SU-DHL-6 (cell line): Measurements from ENCODE around the gene POC1A.
"Not testable (repeated sequence)": the region's sequence is repeated elsewhere in the genome, so short reads cannot be mapped to it uniquely, and the experiment has no call there.

Source experiments
- H2AFZ ChIP-seq: fragments of 200-600 bp; sonication (generic); 2 replicates; pipeline ENCODE4 v1.6.1; 2014; ENCODE audit warnings: low read depth, mild to moderate bottlenecking, moderate library complexity, mixed read lengths, antibody characterized with exemption, low read length; ENCODE audit not compliant: severe bottlenecking
- H3F3A ChIP-seq: fragments of 200-600 bp; shearing (Covaris generic); 2 replicates; pipeline ENCODE4 v1.6.0; 2016; ENCODE audit warnings: antibody characterized with exemption, mild to moderate bottlenecking; ENCODE audit not compliant: insufficient read depth
- H3K27ac ChIP-seq: fragments of 200-600 bp; sonication (generic); 2 replicates; pipeline ENCODE4 v1.5.1; 2016; ENCODE audit warnings: low read depth, mild to moderate bottlenecking, low read length, moderate library complexity, mixed read lengths
- H3K27me3 ChIP-seq: fragments of 200-600 bp; sonication (generic), shearing (Covaris generic); 2 replicates; pipeline ENCODE4 v1.6.0; 2014; ENCODE audit warnings: mild to moderate bottlenecking, low read length
- H3K36me3 ChIP-seq: fragments of 200-600 bp; sonication (generic); 2 replicates; pipeline ENCODE4 v1.6.1; 2014; ENCODE audit warnings: mild to moderate bottlenecking, low read length, mixed read lengths
- H3K4me2 ChIP-seq: fragments of 300-600, 200-600 bp; shearing (Covaris generic), sonication (generic); 2 replicates; pipeline ENCODE4 v1.6.0; 2014; ENCODE audit warnings: low read length, low read depth, mild to moderate bottlenecking; ENCODE audit not compliant: poor library complexity, severe bottlenecking
- H3K4me3 ChIP-seq: fragments of 200-600 bp; sonication (generic); 2 replicates; pipeline ENCODE4 v1.5.1; 2014; ENCODE audit warnings: antibody characterized with exemption, low read length, mild to moderate bottlenecking, mixed read lengths; ENCODE audit not compliant: insufficient read depth, poor library complexity, severe bottlenecking
- H3K79me2 ChIP-seq: fragments of 200-600 bp; sonication (generic); 2 replicates; pipeline ENCODE4 v1.6.1; 2014; ENCODE audit warnings: mild to moderate bottlenecking, low read length, moderate library complexity; ENCODE audit not compliant: insufficient read depth
- H3K9ac ChIP-seq: fragments of 200-600 bp; sonication (generic); 2 replicates; pipeline ENCODE4 v1.7.0; 2014; ENCODE audit warnings: mild to moderate bottlenecking, low read length
- H3K9me2 ChIP-seq: fragments of 200-600 bp; sonication (generic); replicated peaks from 2 replicates; pipeline ENCODE4 v1.6.1; 2014; ENCODE audit warnings: low read length; ENCODE audit not compliant: insufficient read depth
- H3K9me3 ChIP-seq: fragments of 200-600 bp; sonication (generic); 2 replicates; pipeline ENCODE4 v1.6.1; 2014; ENCODE audit warnings: low read length, mixed read lengths; ENCODE audit not compliant: insufficient read depth
- H4K20me1 ChIP-seq: fragments of 200-600 bp; sonication (generic); 2 replicates; pipeline ENCODE4 v1.6.1; 2014; ENCODE audit warnings: low read depth, mild to moderate bottlenecking, antibody characterized with exemption, low read length, moderate library complexity, mixed read lengths
- EZH2phosphoT487 ChIP-seq: fragments of 200-600 bp; sonication (generic), shearing (Covaris generic); conservative IDR thresholded peaks from 2 replicates; pipeline ENCODE4 v1.6.1; 2018; ENCODE audit warnings: mild to moderate bottlenecking, antibody characterized with exemption, low read length, moderate library complexity, mixed read lengths
- TF ChIP-seq, protein P1 (sequence below): fragments of 200-600 bp; sonication (generic); IDR thresholded peaks from one replicate; pipeline ENCODE4 v1.5.1; 2017; ENCODE audit warnings: antibody characterized with exemption, mild to moderate bottlenecking, low read length, moderate library complexity; ENCODE audit not compliant: insufficient read depth, poor library complexity, severe bottlenecking

POC1A gene

DNA sequence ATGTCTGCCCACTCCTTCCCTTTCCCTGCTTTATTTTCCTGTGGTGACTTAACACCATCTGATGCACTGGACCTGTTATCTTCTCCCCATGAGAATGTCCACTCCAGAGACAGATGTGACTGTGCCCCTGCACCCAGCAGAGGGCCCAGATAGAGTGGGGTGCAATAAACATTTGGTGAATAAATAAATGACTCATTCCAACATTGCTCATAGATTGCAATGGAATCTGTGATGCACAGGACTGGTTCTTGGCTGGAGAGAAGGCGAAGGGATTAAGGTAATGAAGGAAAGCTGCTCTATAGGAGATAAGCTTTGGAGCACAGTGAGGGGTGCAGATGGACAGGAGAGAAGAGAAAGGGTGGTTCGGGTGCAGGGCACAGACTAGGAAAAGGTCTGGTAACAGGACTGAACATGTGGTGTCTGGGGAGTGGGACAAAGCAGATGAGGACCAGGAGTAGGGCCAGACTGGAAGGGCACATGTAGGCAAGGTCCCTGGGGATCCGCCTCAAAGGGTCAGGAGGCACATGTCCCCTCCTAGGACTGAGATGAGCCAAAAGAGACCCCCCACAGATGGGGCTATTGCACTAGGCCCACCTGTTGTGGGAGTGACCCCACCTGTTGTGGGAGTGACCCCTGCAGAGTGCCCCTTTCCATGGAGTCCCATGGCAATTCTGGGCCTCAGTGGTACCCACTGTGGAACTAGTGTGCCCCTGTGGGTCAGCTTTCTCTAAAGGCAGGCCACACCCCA is 17.5 kb upstream of the POC1A start:
- no peak overlapping the region for H2AFZ ChIP-seq
- H3K4me3 ChIP-seq: no peak overlapping the region
- no peak overlapping the region for H3K4me2 ChIP-seq
- H3K27ac ChIP-seq: no peak overlapping the region
- no peaks in the 10 kb centered on the region for H3K9me3 ChIP-seq
- no peaks in the 10 kb centered on the region for H4K20me1 ChIP-seq
- H3K36me3 ChIP-seq: no peaks in the 10 kb centered on the region
- H3K9me2 ChIP-seq: no peaks in the 10 kb centered on the region
- H3K27me3 ChIP-seq: no peaks in the 10 kb centered on the region
- H3F3A ChIP-seq: no peaks in the 10 kb centered on the region
- H3K9ac ChIP-seq: no peak overlapping the region
- H3K79me2 ChIP-seq: no peaks in the 10 kb centered on the region
- TF ChIP-seq EZH2phosphoT487: no peak
- TF ChIP-seq, protein P1, sequence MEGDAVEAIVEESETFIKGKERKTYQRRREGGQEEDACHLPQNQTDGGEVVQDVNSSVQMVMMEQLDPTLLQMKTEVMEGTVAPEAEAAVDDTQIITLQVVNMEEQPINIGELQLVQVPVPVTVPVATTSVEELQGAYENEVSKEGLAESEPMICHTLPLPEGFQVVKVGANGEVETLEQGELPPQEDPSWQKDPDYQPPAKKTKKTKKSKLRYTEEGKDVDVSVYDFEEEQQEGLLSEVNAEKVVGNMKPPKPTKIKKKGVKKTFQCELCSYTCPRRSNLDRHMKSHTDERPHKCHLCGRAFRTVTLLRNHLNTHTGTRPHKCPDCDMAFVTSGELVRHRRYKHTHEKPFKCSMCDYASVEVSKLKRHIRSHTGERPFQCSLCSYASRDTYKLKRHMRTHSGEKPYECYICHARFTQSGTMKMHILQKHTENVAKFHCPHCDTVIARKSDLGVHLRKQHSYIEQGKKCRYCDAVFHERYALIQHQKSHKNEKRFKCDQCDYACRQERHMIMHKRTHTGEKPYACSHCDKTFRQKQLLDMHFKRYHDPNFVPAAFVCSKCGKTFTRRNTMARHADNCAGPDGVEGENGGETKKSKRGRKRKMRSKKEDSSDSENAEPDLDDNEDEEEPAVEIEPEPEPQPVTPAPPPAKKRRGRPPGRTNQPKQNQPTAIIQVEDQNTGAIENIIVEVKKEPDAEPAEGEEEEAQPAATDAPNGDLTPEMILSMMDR: no peak

DNA sequence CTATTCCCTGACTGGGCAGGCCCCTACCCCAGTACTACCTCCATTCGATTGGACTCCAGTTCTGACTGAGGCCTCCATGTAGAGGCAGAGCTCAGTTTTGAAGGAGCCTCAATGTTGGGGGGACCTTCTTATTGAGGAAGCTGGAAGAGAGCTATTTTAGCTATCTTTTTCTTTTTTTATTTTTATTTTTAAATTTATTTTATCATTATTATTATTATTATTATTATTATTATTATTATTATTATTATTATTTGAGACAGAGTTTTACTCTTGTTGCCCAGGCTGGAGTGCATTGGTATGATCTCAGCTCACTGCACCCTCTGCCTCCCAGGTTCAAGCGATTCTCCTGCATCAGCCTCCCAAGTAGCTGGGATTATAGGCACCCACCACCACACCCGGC is 16.0 kb upstream of the POC1A start:
- not testable (repeated sequence) for H3K4me2 ChIP-seq, H3F3A ChIP-seq, H3K27me3 ChIP-seq, H4K20me1 ChIP-seq, H3K9ac ChIP-seq, H3K79me2 ChIP-seq, H3K9me3 ChIP-seq, H3K27ac ChIP-seq, H2AFZ ChIP-seq, H3K9me2 ChIP-seq, H3K36me3 ChIP-seq, H3K4me3 ChIP-seq

DNA sequence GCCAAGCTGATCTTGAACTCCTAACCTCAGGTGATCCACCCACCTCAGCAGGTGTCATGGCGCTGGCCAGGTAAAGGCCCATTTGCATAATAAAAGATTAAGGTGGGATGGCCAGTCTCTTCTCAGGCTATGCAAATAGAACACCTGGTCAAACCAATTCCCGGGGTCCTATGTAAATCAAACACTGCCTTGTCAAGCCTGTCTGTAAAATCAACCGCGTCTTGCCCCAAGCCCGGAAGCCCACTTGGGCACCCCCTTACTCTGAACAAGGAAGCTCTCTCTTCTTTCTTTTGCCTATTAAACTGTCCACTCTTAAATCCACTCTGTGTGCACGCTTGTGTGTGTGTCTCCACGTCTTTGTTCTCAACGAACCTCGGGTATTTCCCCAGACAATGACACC is 13.0 kb upstream of the POC1A start:
- Histone ChIP-seq H3K9me3 (no peaks in the 10 kb centered on the region), H3K79me2 (no peaks in the 10 kb centered on the region), H3K36me3 (no peaks in the 10 kb centered on the region), H3K27ac (no peak overlapping the region), H4K20me1 (no peaks in the 10 kb centered on the region), H3F3A (no peaks in the 10 kb centered on the region), H3K9ac (no peak overlapping the region), H3K4me3 (no peak overlapping the region), H3K4me2 (no peak overlapping the region), H3K27me3 (no peaks in the 10 kb centered on the region), H2AFZ (no peak overlapping the region), H3K9me2 (no peaks in the 10 kb centered on the region)
- TF ChIP-seq EZH2phosphoT487: no peak
- TF ChIP-seq, protein P1: no peak

DNA sequence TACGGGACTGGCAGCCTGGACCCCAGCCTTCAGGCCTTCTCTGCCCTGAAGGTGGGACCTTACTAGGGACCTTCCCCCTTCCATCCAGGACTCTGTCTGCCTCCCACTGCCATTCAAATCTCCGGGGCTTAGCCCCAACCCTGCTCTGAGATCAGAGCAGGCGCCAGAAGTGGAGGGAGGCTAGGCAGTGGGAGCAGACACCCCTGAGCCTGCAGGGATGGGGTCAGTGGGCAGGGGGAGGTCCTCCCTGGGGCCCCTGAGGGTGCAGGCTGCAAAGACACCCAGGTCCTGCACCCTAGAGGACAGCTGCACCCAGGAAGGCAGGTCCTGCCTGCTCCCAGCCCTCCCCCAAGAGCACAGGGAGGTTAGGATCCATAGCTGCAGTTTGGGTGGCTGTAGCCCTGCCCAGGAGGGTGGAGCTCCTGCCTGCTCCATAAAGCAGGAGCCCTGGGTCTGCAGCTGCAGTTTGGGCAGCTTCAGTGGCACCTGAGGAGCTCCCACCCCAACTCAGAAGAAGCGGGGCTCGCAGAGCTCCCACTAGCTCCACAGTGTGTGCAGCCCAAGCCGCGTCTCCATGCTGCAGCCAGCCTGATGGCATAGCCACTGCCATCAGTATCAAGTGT is 8.1 kb upstream of the POC1A start:
- H3K4me2 ChIP-seq: no peak overlapping the region

More for the DNA sequence above, 8.1 kb upstream of the POC1A start:
- TF ChIP-seq, protein P1: no peak
- no peak for TF ChIP-seq EZH2phosphoT487
- Histone ChIP-seq H3K4me3 (no peak overlapping the region), H3K27me3 (no peaks in the 10 kb centered on the region), H3K27ac (no peak overlapping the region), H3K9me3 (no peaks in the 10 kb centered on the region), H3F3A (no peaks in the 10 kb centered on the region), H3K79me2 (no peaks in the 10 kb centered on the region), H3K9me2 (no peaks in the 10 kb centered on the region), H4K20me1 (no peaks in the 10 kb centered on the region), H3K9ac (no peak overlapping the region), H3K36me3 (no peaks in the 10 kb centered on the region), H2AFZ (no peak overlapping the region)
